Measurements from ENCODE around the gene ZNF839.

- TF ChIP-seq CTCF (IDR thresholded peaks at IDR 0.05) = no peak
- TF ChIP-seq CHD2 (IDR thresholded peaks at IDR 0.05; ENCODE audit: low read length, partially characterized antibody) = no peak
- TF ChIP-seq POLR2A (IDR thresholded peaks at IDR 0.05; ENCODE audit: low read length) = no peak
- TF ChIP-seq RAD21 (conservative IDR thresholded peaks at IDR 0.05 in 1 of 2, IDR thresholded peaks at IDR 0.05 in 1 of 2) = no peak
- TF ChIP-seq POLR2AphosphoS2 (conservative IDR thresholded peaks at IDR 0.05; ENCODE audit: low read length) = no peak
- TF ChIP-seq CBX2 (IDR thresholded peaks at IDR 0.05; ENCODE audit: borderline replicate concordance, low read depth) = no peak
These were observed 19.2 kb downstream of the ZNF839 start for GRCh38 chr14:102338724-102339123.
